Stimulated activated CD8-positive, alpha-beta memory T cell treated with anti-CD3 and anti-CD28 coated beads, Interleukin-4, amount 100 ng/mL, for 24 hours (primary cell): ENCODE measurements around the gene THY1.

Experiments used
- DNase-seq: peaks from one replicate; pipeline ENCODE4 v3.0.0-alpha.2; 2020; ENCODE audit warnings: low read depth

THY1 gene

DNA sequence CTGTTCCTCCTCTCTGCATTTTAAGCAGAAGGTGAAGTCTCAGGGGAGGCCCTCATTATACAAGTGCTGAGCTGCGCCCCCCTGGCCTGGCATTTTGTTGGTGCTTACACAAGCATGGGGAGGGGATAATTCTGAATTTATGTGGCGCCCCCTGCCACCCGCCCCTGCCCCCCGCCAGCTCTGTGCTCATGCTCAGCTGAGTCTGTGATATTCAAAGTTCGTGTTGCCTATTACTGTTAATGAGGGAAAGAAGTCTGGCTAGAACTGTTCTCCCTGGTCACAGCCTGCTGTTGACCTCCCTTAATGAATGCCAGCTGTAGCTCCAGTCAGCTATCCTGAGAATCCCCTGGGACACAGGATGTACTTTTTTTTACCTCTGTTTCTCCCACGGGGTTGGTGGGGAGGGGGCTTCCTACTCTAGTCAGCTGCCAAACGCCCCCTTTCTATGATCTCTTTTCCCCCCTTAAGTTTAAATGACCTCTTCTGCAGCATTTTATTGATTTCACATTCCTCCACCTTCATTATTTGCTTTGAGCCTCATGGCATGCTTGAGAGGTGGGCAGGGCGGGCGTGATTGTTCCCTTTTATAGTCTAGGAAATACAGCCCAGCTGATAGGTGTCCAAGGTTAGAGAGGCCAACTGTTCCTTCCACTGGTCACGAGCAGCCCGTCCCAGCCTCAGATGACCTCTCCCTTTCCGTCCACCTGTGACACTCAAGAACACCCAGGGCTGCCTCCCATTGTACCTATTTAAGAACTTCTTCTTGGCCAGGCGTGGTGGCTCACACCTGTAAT is 53.6 kb downstream of the THY1 start:
- no peak for DNase-seq

- no peak for DNase-seq
Measured at GRCh38 chr11:119368121-119369034, 54.6 kb downstream of the THY1 start.

- no peak for DNase-seq
Measured at GRCh38 chr11:119367661-119368120, 55.3 kb downstream of the THY1 start.
